Renal cortex interstitium (tissue), 11 donors: ENCODE data around the gene STIL. TPM values are rescaled to one million over a fixed set of nuclear protein-coding genes. Genes with fewer than 3 reads are reported as not detected.
"Not testable (repeated sequence)": the region's sequence is repeated elsewhere in the genome, so short reads cannot be mapped to it uniquely, and the experiment has no call there.

Source experiments
- DNase-seq, 11 donors: peaks; one replicate each; pipeline ENCODE4 v3.0.0-alpha.2; 2013; ENCODE audit warnings: low read depth in 9 of 11, low spot score in 4 of 11; ENCODE audit errors: extremely low read depth in 1 of 11
- polyA plus RNA-seq, 3 donors: library from polyadenylated mRNA; unstranded; fragments of 120-200 nt; gene quantifications; one replicate each; pipeline ENCODE4 v1.2.1, GENCODE V29; 2013; ENCODE audit not compliant: insufficient read length in 3 of 3

Gene STIL
- polyA plus RNA-seq, 3 donors, result 9.8 to 10.5 (median 10.0) TPM

- DNase-seq, result no peak
Observed at GRCh38 chr1:47326271-47326670, 12.3 kb upstream of the STIL start.

GRCh38 chr1:47325528-47325927, 11.6 kb upstream of the STIL start:
- no peak for DNase-seq

- no peak for DNase-seq
Observed at GRCh38 chr1:47324682-47325081, 10.7 kb upstream of the STIL start.

- DNase-seq, result no peak
Observed at GRCh38 chr1:47323599-47324031, 9.7 kb upstream of the STIL start.

GRCh38 chr1:47319968-47320367, 6.0 kb upstream of the STIL start:
- not testable (repeated sequence) for DNase-seq

GRCh38 chr1:47317841-47318240, 3.9 kb upstream of the STIL start:
- DNase-seq, result no peak

GRCh38 chr1:47309427-47309826, 4.5 kb downstream of the STIL start:
- no peak for DNase-seq

GRCh38 chr1:47302472-47302871, 11.5 kb downstream of the STIL start:
- no peak for DNase-seq

- no peak for DNase-seq
Observed at GRCh38 chr1:47298025-47298699, 15.8 kb downstream of the STIL start.

GRCh38 chr1:47295579-47295978, 18.4 kb downstream of the STIL start:
- no peak for DNase-seq

- DNase-seq, result not testable (repeated sequence)
Observed at GRCh38 chr1:47294863-47295262, 19.1 kb downstream of the STIL start.

GRCh38 chr1:47288116-47288515, 25.8 kb downstream of the STIL start:
- DNase-seq, result not testable (repeated sequence)

- DNase-seq, result no peak
Observed at GRCh38 chr1:47280142-47280541, 33.8 kb downstream of the STIL start.

GRCh38 chr1:47276850-47277249, 37.1 kb downstream of the STIL start:
- no peak for DNase-seq

GRCh38 chr1:47275811-47276210, 38.1 kb downstream of the STIL start:
- DNase-seq, result not testable (repeated sequence)

GRCh38 chr1:47265529-47265928, 48.4 kb downstream of the STIL start:
- not testable (repeated sequence) for DNase-seq

GRCh38 chr1:47262787-47263413, 51.0 kb downstream of the STIL start:
- peak in 8 of 11 donors; percentile 4 to 22 (median 15) for DNase-seq

GRCh38 chr1:47257224-47257623, 56.7 kb downstream of the STIL start:
- DNase-seq, result no peak

- DNase-seq, result no peak
Observed at GRCh38 chr1:47252795-47253194, 61.2 kb downstream of the STIL start.

- no peak for DNase-seq
Observed at GRCh38 chr1:47252369-47252768, 61.6 kb downstream of the STIL start.

GRCh38 chr1:47249755-47250154, 64.2 kb downstream of the STIL start:
- DNase-seq, result no peak
